ENCODE measurements around the gene BMP15.

DNA sequence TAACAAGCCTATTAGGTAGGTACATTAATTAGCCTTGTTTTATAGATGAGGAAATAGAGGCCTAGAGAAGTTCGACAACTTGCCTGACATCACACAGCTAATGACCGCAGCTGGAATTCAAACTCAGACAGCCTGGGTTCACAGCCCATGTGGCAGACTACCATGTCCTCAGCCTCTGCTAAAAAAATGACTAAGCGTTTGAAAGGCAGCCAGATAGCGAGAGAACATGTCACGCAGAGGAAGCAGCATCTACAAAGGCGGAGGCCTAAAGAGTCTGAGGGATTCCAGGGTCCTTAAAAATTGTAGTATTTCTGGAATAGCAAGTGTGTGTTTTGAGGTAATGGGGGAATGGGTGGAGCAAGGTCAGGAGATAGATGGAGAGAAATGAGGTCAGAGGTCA lies 33.2 kb upstream of the BMP15 start:
- TF ChIP-seq, protein P1, sequence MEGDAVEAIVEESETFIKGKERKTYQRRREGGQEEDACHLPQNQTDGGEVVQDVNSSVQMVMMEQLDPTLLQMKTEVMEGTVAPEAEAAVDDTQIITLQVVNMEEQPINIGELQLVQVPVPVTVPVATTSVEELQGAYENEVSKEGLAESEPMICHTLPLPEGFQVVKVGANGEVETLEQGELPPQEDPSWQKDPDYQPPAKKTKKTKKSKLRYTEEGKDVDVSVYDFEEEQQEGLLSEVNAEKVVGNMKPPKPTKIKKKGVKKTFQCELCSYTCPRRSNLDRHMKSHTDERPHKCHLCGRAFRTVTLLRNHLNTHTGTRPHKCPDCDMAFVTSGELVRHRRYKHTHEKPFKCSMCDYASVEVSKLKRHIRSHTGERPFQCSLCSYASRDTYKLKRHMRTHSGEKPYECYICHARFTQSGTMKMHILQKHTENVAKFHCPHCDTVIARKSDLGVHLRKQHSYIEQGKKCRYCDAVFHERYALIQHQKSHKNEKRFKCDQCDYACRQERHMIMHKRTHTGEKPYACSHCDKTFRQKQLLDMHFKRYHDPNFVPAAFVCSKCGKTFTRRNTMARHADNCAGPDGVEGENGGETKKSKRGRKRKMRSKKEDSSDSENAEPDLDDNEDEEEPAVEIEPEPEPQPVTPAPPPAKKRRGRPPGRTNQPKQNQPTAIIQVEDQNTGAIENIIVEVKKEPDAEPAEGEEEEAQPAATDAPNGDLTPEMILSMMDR (tag by site-specific recombination; IDR thresholded peaks at IDR 0.05) = no peak
- TF ChIP-seq ZNF239 (tag by site-specific recombination; IDR thresholded peaks at IDR 0.05) = no peak
- no peak for TF ChIP-seq ZNF302 (tag by site-specific recombination; IDR thresholded peaks at IDR 0.05; ENCODE audit: low read depth)
- TF ChIP-seq GLI2 (tag by site-specific recombination; IDR thresholded peaks at IDR 0.05; ENCODE audit: borderline replicate concordance, low read depth) = no peak

Data from HEK293 (cell line).